ENCODE results near the gene CLDN8. TPM values are rescaled to one million over a fixed set of nuclear protein-coding genes. Genes with fewer than 3 reads are reported as not detected.

The CLDN8 gene
- total RNA-seq, 3 donors from 2014 or later = 14.5 to 61.9 (median 35.8) TPM

GRCh38 chr21:30164796-30165195, 51.1 kb downstream of the CLDN8 start:
- Histone ChIP-seq H3K4me1 (ENCODE audit: low read depth) (no peaks in the 10 kb centered on the region), H3K4me3 (no peak overlapping the region), H3K9me3 (no peaks in the 10 kb centered on the region), H3K36me3 (ENCODE audit: low read depth) (no peaks in the 10 kb centered on the region)
- ATAC-seq = no peak
- TF ChIP-seq CTCF (IDR thresholded peaks at IDR 0.05) = no peak
- intact Hi-C loops (cut with DNase I, micrococcal nuclease) = no loop called here
- no peak for DNase-seq

Other genes with a start within 250 kb of the CLDN8 start
- gene CLDN17, start 49.3 kb downstream of the CLDN8 start, total RNA-seq = not detected
- not detected for gene KRTAP24-1, start 66.9 kb upstream of the CLDN8 start, total RNA-seq
- gene KRTAP25-1, start 73.4 kb upstream of the CLDN8 start, total RNA-seq = not detected
- gene KRTAP26-1, start 104.2 kb upstream of the CLDN8 start, total RNA-seq = not detected
- not detected for gene KRTAP27-1, start 121.6 kb upstream of the CLDN8 start, total RNA-seq
- not detected for gene KRTAP23-1, start 132.5 kb upstream of the CLDN8 start, total RNA-seq
- 10 to 100 TPM in 1 of 3 donors, 1 to 10 TPM in 1, under 1 TPM in 1; 0.47 to 15.0 (median 2.9) TPM for gene KRTAP13-2, start 156.2 kb upstream of the CLDN8 start, total RNA-seq
- not detected for gene KRTAP13-1, start 179.9 kb upstream of the CLDN8 start, total RNA-seq
- not detected for gene KRTAP13-3, start 209.8 kb upstream of the CLDN8 start, total RNA-seq
- gene KRTAP13-4, start 214.1 kb upstream of the CLDN8 start, total RNA-seq = not detected
- gene KRTAP15-1, start 224.2 kb upstream of the CLDN8 start, total RNA-seq = not detected